ENCODE measurements around the gene NUDT17. TPM values are rescaled to one million over a fixed set of nuclear protein-coding genes. Genes with fewer than 3 reads are reported as not detected.

The NUDT17 gene
- total RNA-seq, 1 experiment from 2014 or later, result 4.0 TPM

GRCh38 chr1:145796753-145797152 lies 48.7 kb upstream of the NUDT17 start:
- no peak overlapping the region for H2AFZ ChIP-seq (ENCODE audit: low read length)
- no peak overlapping the region for H2AK5ac ChIP-seq (ENCODE audit: insufficient read length, low read length)
- no peak for DNase-seq
- H4K5ac ChIP-seq (ENCODE audit: insufficient read length, low read depth, low read length), result no peak overlapping the region
- H3K9ac ChIP-seq (ENCODE audit: extremely low read depth, insufficient read length, low read length), result no peak overlapping the region
- Mint-ChIP-seq H3K4me1 (peaks cover 0 to 5% of the 10 kb centered on the region in 2 experiments; a peak in 2 of 4 replicates), H3K9me3 (peaks cover 16 to 24% of the 10 kb centered on the region in 2 experiments), H3K36me3 (ENCODE audit: insufficient read depth in 1 of 3, low read depth in 3 of 3) (peaks cover 17 to 39% (median 24%) of the 10 kb centered on the region in 3 experiments), H3K27ac (no peak overlapping the region), H3K27me3 (ENCODE audit: low read depth) (no peaks in the 10 kb centered on the region), H3K4me3 (no peak overlapping the region)
- no peaks in the 10 kb centered on the region; the same call in 1 of the 2 replicates for H3K79me2 ChIP-seq (ENCODE audit: insufficient read depth, low read length)
- H3K27ac ChIP-seq (ENCODE audit: insufficient read length, low read depth, low read length), result no peak overlapping the region
- no peak overlapping the region for H3K56ac ChIP-seq (ENCODE audit: insufficient read length, low read depth, low read length)
- no peaks in the 10 kb centered on the region for H4K20me1 ChIP-seq (ENCODE audit: control insufficient read depth, insufficient read depth, insufficient read length)
- H3K4me1 ChIP-seq (ENCODE audit: insufficient read depth, low read length), result no peaks in the 10 kb centered on the region
- no peak overlapping the region for H3K23ac ChIP-seq (ENCODE audit: insufficient read length, low read depth, low read length)
- no peak overlapping the region for H3K14ac ChIP-seq (ENCODE audit: insufficient read depth, low read length)
- H2BK12ac ChIP-seq (ENCODE audit: insufficient read length, low read depth, low read length), result no peak overlapping the region
- no peak overlapping the region for H3T11ph ChIP-seq (ENCODE audit: low read length)
- H3K23me2 ChIP-seq (ENCODE audit: insufficient read length, low read depth, low read length, poor library complexity, severe bottlenecking), result no peaks in the 10 kb centered on the region
- no peak for TF ChIP-seq CTCF (conservative IDR thresholded peaks at IDR 0.05)
- H2BK120ac ChIP-seq (ENCODE audit: low read depth, low read length, poor library complexity, severe bottlenecking), result no peak overlapping the region
- H3K18ac ChIP-seq (ENCODE audit: insufficient read length, low read depth, low read length), result no peak overlapping the region
- H3K4ac ChIP-seq (ENCODE audit: low read depth, low read length), result no peak overlapping the region
- no peak overlapping the region for H2BK15ac ChIP-seq (ENCODE audit: low read depth, low read length)
- no CpG with 5 or more reads among the region's 1 CpG for WGBS (ENCODE audit: extremely low coverage, insufficient read length, low lambda C conversion rate)
- no peak overlapping the region for H4K91ac ChIP-seq (ENCODE audit: insufficient read length, low read depth, low read length)
- H4K8ac ChIP-seq (replicated peaks; ENCODE audit: insufficient read length, low read depth, low read length), result no peak overlapping the region
- H3K27me3 ChIP-seq (ENCODE audit: insufficient read depth, low read length), result no peaks in the 10 kb centered on the region
- no peak overlapping the region for H3K4me2 ChIP-seq (ENCODE audit: insufficient read depth, insufficient read length, low read length)
- H2BK20ac ChIP-seq (ENCODE audit: low read depth, low read length, poor library complexity, severe bottlenecking), result no peak overlapping the region
- H3K79me1 ChIP-seq (ENCODE audit: insufficient read depth, low read depth, low read length, poor library complexity, severe bottlenecking), result no peaks in the 10 kb centered on the region
- no peak overlapping the region for H2BK5ac ChIP-seq (ENCODE audit: insufficient read length, low read length)
- H3K9me3 ChIP-seq (ENCODE audit: control insufficient read depth, low read depth, low read length), result peaks cover 10% of the 10 kb centered on the region
